WTC11 (cell line): ENCODE results near the gene GABRE. TPM values are rescaled to one million over a fixed set of nuclear protein-coding genes. Genes with fewer than 3 reads are reported as not detected.

Experiments used
- ATAC-seq: fragments of 200-7000 bp; cut with Tn5 transposase; 2 replicates; pipeline ENCODE4 v1.10.0; 2021; ENCODE audit warnings: mild to moderate bottlenecking, moderate library complexity
- CTCF ChIA-PET: fragments of 300-600 bp; sonication (Branson Sonifier 250); formaldehyde crosslinking; loops from one replicate; lab custom pipeline; 2021; ENCODE audit warnings: antibody characterized with exemption; lab: Charles Lee
- POLR2A ChIA-PET: fragments of 350-600 bp; sonication (Branson Sonifier 250); formaldehyde crosslinking; loops from one replicate; lab custom pipeline; 2021; ENCODE audit warnings: antibody characterized with exemption; lab: Charles Lee
- DNase-seq: peaks from one replicate; pipeline ENCODE4 v3.0.0; 2021; ENCODE audit warnings: low spot score
- H3K27ac Mint-ChIP-seq: 2 replicates; pipeline ENCODE4 v1.8.0; 2021; ENCODE audit warnings: mixed read lengths
- H3K27me3 Mint-ChIP-seq: 2 replicates; pipeline ENCODE4 v1.8.0; 2021; ENCODE audit warnings: low read depth, mild to moderate bottlenecking, moderate library complexity, mixed read lengths
- H3K36me3 Mint-ChIP-seq: 2 replicates; pipeline ENCODE4 v1.8.0; 2021; ENCODE audit warnings: mixed read lengths
- H3K4me1 Mint-ChIP-seq: 2 replicates; pipeline ENCODE4 v1.8.0; 2022; ENCODE audit warnings: mixed read lengths
- H3K4me3 Mint-ChIP-seq: 2 replicates; pipeline ENCODE4 v1.8.0; 2021; ENCODE audit warnings: mild to moderate bottlenecking, moderate library complexity, mixed read lengths
- H3K9me3 Mint-ChIP-seq: 2 replicates; pipeline ENCODE4 v1.8.0; 2021; ENCODE audit warnings: mixed read lengths
- AR ChIP-seq: fragments of 250-450 bp; sonication (Bioruptor Pico); IDR thresholded peaks from 2 replicates; pipeline ENCODE4 v1.9.0; 2021; ENCODE audit warnings: mild to moderate bottlenecking
- ATF2 ChIP-seq: sonication (generic); formaldehyde crosslinking; IDR thresholded peaks from 2 replicates; pipeline ENCODE4 v1.8.1; 2022; ENCODE audit warnings: low read depth, missing genetic modification reagents, borderline replicate concordance
- ATF6 ChIP-seq: sonication (generic); formaldehyde crosslinking; IDR thresholded peaks from 2 replicates; pipeline ENCODE4 v1.8.1; 2023; ENCODE audit warnings: mild to moderate bottlenecking, missing genetic modification reagents
- ESRRA ChIP-seq: sonication (generic); formaldehyde crosslinking; IDR thresholded peaks from 2 replicates; pipeline ENCODE4 v1.8.1; 2022; ENCODE audit warnings: mild to moderate bottlenecking, missing genetic modification reagents, borderline replicate concordance
- GTF2I ChIP-seq: fragments of 250-450 bp; sonication (Bioruptor Pico); conservative IDR thresholded peaks from 2 replicates; pipeline ENCODE4 v1.4.0; 2021; ENCODE audit warnings: mild to moderate bottlenecking
- MLX ChIP-seq: sonication (generic); formaldehyde crosslinking; IDR thresholded peaks from 2 replicates; pipeline ENCODE4 v1.8.1; 2023; ENCODE audit warnings: mild to moderate bottlenecking, missing genetic modification reagents, moderate library complexity
- NR2C2 ChIP-seq: sonication (generic); formaldehyde crosslinking; IDR thresholded peaks from 2 replicates; pipeline ENCODE4 v1.8.0; 2022; ENCODE audit warnings: mild to moderate bottlenecking, missing genetic modification reagents
- RELA ChIP-seq: sonication (generic); formaldehyde crosslinking; IDR thresholded peaks from 2 replicates; pipeline ENCODE4 v1.8.1; 2022; ENCODE audit warnings: missing genetic modification reagents, mild to moderate bottlenecking, borderline replicate concordance
- SMAD4 ChIP-seq: sonication (generic); formaldehyde crosslinking; IDR thresholded peaks from 2 replicates; pipeline ENCODE4 v1.8.0; 2022; ENCODE audit warnings: mild to moderate bottlenecking, missing genetic modification reagents
- TCF7 ChIP-seq: sonication (generic); formaldehyde crosslinking; IDR thresholded peaks from 2 replicates; pipeline ENCODE4 v1.8.0; 2022; ENCODE audit warnings: mild to moderate bottlenecking, low read depth, missing genetic modification reagents, moderate library complexity
- TP53 ChIP-seq: sonication (generic); formaldehyde crosslinking; IDR thresholded peaks from 2 replicates; pipeline ENCODE4 v1.8.1; 2023; ENCODE audit warnings: mild to moderate bottlenecking, missing genetic modification reagents
- USF2 ChIP-seq: sonication (generic); formaldehyde crosslinking; IDR thresholded peaks from 2 replicates; pipeline ENCODE4 v1.8.1; 2023; ENCODE audit warnings: mild to moderate bottlenecking, missing genetic modification reagents, moderate library complexity
- ZBTB21 ChIP-seq: sonication (generic); formaldehyde crosslinking; IDR thresholded peaks from 2 replicates; pipeline ENCODE4 v1.8.1; 2023; ENCODE audit warnings: mild to moderate bottlenecking, missing genetic modification reagents, borderline replicate concordance
- ZMAT4 ChIP-seq: fragments of 250-450 bp; sonication (Bioruptor Pico); IDR thresholded peaks from 2 replicates; pipeline ENCODE4 v1.9.0; 2021; ENCODE audit warnings: mild to moderate bottlenecking
- ZNF138 ChIP-seq: sonication (generic); formaldehyde crosslinking; conservative IDR thresholded peaks from 2 replicates; pipeline ENCODE4 v1.8.1; 2022; ENCODE audit warnings: mild to moderate bottlenecking, moderate library complexity, missing genetic modification reagents
- ZNF423 ChIP-seq: fragments of 250-450 bp; sonication (Bioruptor Pico); IDR thresholded peaks from 2 replicates; pipeline ENCODE4 v2.1.2; 2022; ENCODE audit warnings: mild to moderate bottlenecking, moderate library complexity
- ZNF512 ChIP-seq: sonication (generic); formaldehyde crosslinking; IDR thresholded peaks from 2 replicates; pipeline ENCODE4 v1.8.1; 2022; ENCODE audit warnings: missing genetic modification reagents, borderline replicate concordance
- total RNA-seq: library from RNA; stranded (reverse); gene quantifications from 3 replicates; pipeline ENCODE4 v1.2.3, GENCODE V29; 2021

GABRE gene
- total RNA-seq, 1 experiment from 2014 or later = 6.5 TPM

- no peak for ATAC-seq
- Mint-ChIP-seq H3K27ac (no peak overlapping the region), H3K36me3 (no peaks in the 10 kb centered on the region)
Measured at GRCh38 chrX:151985531-151985930, 11.1 kb upstream of the GABRE start.

GRCh38 chrX:151984902-151985301, 10.4 kb upstream of the GABRE start:
- ATAC-seq = no peak
- POLR2A ChIA-PET = no interaction called here
- CTCF ChIA-PET = no interaction called here
- Mint-ChIP-seq H3K27ac (no peak overlapping the region), H3K27me3 (no peaks in the 10 kb centered on the region), H3K4me1 (peaks cover 9% of the 10 kb centered on the region), H3K9me3 (no peaks in the 10 kb centered on the region), H3K36me3 (no peaks in the 10 kb centered on the region), H3K4me3 (no peak overlapping the region)
- DNase-seq = no peak
- TF ChIP-seq ZNF423 (no peak), ZBTB21 (CRISPR knock-in tag) (no peak), ATF2 (CRISPR knock-in tag) (no peak), GTF2I (no peak), USF2 (CRISPR knock-in tag) (no peak), ZNF512 (CRISPR knock-in tag) (no peak), NR2C2 (CRISPR knock-in tag) (no peak), ZMAT4 (CRISPR knock-in tag) (no peak), TP53 (CRISPR knock-in tag) (no peak), SMAD4 (CRISPR knock-in tag) (no peak), MLX (no peak), ATF6 (no peak)

More at GRCh38 chrX:151985531-151985930, 11.1 kb upstream of the GABRE start:
- no peak for TF ChIP-seq ZNF512 (CRISPR knock-in tag)
- TF ChIP-seq TCF7 = no peak
- no peak for TF ChIP-seq ZNF138 (CRISPR knock-in tag)
- no peak for TF ChIP-seq AR (CRISPR knock-in tag)
- no peak for TF ChIP-seq ESRRA (CRISPR knock-in tag)
- TF ChIP-seq RELA (CRISPR knock-in tag) = no peak
- Mint-ChIP-seq H3K9me3 (no peaks in the 10 kb centered on the region), H3K4me3 (no peak overlapping the region), H3K4me1 (peaks cover 9% of the 10 kb centered on the region), H3K27me3 (no peaks in the 10 kb centered on the region)
- ChIA-PET POLR2A (no interaction called here), CTCF (no interaction called here)
- no peak for DNase-seq
